ENCODE results near the gene CKAP2.
"Not testable (repeated sequence)": the region's sequence is repeated elsewhere in the genome, so short reads cannot be mapped to it uniquely, and the experiment has no call there.

- not testable (repeated sequence) for TF ChIP-seq CTCF (IDR thresholded peaks at IDR 0.05; ENCODE audit: low read length); EZH2 (optimal IDR thresholded peaks at IDR 0.05; ENCODE audit: low read depth, low read length); EZH2phosphoT487 (IDR thresholded peaks at IDR 0.05; ENCODE audit: low read length)
Observed at GRCh38 chr13:52488763-52489162, 33.5 kb downstream of the CKAP2 start.

Data from MM.1S (cell line).